Activated T-cell treated with anti-CD3 and anti-CD28 coated beads for 4 hours (primary cell): ENCODE measurements around the gene AQR.
A peak's percentile ranks its signal among the peaks of the same experiment; 100 is the strongest.
"Not testable (repeated sequence)": the region's sequence is repeated elsewhere in the genome, so short reads cannot be mapped to it uniquely, and the experiment has no call there.

Experiments used
- DNase-seq: peaks from one replicate; pipeline ENCODE4 v3.0.0-alpha.2; 2020

AQR gene

DNA sequence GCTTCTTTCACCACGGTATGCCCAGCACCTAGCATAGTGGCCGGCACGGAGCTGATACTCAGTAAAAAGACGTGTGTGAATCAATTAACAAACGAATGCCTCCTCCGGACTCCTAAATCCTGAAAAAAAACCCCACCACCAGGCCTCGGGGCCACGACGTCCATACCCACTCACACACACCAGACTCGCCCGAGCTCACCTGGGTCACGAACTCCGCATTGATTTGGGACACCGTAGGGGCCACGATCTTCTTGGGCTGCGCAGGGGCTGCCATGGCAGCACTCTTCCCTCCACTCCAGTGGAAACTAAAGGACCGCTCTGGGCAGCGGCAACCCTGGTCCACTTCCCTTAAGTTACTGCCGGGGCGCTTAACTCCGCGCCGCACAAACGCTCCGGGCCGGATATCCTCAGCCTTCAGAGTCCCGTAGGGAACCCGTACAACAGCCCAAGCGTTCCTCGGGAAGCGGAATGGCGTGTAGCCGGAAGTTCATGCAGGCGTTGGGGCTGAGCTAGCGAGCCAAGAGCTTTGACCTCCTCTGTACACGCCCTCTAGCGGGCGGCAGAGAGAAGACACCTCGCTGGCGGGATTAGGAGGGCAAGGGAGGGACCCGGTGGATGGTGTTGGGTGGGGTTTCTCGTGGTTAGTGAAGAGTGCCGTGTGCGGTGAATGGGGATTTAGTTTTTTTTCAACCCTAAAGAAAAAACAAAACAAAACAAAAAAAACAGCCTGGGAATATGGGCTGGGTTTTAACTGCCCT is at the start of gene AQR:
AQR (minus strand) TSS at position 403 of the 758 bp plus-strand sequence; CDS start at position 274, 129 bp downstream.
- peak; percentile 82 for DNase-seq

DNA sequence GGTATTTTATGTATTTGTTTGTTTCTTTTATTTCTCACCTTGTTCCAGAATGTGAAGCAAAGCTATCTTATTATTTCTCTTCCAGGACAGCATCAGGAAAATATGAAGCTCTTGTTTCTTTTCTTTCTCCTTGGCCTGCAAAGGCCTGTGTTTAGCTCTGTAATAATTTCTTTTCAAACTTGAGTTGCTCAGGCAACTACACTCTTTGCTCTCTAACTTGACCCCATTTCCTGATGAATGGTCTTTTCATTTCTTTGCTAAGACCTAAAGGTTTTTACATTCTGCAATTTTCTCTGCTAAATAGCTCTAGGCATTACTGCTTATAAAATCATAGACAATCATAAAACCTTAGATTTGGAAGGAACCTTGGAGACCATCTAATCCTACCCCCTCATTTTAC is 44.7 kb upstream of the AQR start:
- no peak for DNase-seq

DNA sequence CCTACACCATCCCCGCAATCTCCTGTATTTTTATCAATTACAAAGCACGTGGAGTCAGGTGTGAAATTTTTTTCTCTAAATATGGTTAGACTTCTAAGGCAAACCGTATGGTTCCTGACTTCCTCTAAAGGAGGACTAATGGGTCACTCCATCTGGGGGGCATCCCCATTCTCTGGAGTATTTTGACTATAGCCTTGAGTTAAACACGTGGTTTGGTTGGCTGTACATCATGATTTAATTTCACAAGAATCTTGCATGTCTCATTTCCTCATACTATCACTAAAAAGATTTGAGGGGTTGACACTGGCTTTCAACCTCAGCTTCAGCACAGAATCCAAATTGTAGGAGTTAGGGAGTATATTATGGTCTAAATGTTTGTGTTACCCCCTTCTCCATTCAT is 43.8 kb upstream of the AQR start:
- DNase-seq: no peak

DNA sequence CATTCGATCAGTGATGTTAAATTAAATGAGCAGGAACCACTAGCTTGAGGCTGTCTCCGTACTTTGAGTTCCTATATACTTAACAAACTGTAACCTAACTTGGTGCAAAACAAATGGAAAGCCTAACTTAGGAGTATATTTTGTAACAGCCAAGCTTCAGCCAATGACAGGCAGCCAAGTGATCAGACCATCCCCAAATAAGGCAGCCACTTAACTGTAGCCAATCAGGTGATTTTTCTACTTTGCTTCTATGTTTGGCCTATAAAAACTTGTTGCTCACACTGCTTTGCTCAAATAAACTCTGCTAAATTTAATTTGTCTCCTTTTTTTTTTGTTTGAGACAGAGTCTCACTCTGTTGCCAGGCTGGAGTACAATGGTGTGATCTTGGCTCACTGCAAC is 37.9 kb upstream of the AQR start:
- DNase-seq: no peak

DNA sequence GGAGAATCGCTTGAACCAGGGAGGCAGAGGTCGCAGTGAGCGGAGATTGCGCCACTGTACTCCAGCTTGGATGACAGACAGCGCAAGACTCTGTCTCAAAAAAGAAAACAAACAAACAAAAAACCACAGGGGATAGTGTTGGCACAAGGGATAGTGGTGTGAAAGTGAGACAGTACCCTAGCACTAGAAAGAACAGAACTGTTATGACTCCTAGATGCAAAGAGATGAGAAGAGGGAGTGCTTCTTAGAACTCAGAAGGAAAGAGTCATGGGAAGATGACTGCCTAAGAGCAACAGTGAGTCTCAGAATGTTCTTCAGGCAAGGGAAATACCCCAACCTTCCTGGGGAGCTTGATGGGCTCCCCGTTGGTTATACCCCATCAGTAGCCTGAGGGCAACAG is 36.4 kb upstream of the AQR start:
- no peak for DNase-seq

DNA sequence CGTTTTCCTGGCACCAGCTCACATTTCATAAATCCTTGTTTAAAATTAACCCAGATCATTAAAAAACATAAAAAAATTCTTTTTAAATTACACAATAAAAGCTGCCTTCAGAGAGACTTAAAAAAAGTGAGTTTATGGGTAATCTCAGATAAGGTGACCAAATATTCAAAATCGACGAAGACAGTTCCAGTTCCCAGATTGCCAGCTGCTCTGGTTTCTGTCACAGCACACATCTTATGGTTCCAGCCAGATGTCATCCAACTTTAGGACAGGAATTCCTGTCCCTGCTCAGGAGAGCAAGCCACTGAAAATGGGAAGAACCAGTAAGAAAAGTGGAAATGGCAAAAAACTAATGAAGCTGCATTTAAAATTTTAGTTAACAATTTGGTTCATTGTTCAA is 34.4 kb upstream of the AQR start:
- no peak for DNase-seq

DNA sequence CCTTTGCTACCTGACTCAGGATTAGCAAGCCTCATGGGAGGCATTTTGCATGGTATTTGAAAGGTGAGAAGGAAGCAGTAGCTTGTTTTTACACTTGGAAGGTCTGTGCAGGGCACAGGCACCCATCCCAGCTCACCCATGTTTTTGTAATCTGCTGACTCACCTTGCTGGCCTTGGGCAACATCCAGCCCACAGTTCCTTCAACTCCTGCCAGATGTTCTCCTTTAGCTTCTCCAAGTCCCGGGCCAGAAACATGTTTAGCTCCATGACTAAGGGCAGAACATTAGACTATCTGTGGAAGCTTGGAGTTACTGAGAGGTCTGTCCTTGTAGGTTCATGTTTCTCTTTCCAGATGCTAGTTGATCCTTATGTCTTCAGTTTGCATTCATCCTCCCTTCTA is 31.0 kb upstream of the AQR start:
- DNase-seq: no peak

DNA sequence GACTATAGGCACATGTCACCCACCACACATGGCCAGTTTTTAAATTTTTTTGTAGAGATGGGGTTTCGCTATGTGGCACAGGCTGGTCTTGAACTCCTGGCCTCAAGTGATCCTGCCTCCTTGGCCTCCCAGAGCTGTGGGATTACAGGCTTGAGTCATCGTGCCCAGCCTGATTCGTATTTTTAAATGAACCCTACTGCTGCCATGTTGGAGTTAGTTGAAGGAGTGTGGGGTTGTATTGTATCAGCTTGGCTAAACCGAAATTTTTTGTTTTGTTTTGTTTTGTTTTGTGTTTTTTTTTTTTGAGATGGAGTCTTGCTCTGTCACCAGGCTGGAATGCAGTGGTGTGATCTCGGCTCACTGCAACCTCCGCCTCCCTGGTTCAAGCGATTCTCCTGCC is 30.4 kb upstream of the AQR start:
- no peak for DNase-seq

DNA sequence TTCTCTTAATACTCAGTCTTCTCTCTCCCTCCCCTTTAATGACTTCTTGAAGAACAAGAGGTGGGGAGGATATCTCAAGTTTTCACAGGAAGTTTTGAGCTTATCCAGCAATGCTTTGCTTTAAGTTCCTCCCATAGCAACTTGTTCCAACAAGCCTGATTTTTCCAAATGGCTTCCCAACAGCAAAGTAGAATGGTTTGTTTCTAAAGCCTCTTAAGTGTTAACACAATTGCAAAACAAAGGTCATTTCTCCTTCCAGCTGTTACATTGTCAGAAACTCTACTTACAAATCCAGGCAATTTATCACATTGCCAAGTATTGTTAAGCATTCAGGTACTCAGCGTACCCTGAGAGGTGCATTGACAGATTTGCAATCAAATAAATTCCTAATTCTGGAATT is 25.4 kb upstream of the AQR start:
- DNase-seq: no peak

DNA sequence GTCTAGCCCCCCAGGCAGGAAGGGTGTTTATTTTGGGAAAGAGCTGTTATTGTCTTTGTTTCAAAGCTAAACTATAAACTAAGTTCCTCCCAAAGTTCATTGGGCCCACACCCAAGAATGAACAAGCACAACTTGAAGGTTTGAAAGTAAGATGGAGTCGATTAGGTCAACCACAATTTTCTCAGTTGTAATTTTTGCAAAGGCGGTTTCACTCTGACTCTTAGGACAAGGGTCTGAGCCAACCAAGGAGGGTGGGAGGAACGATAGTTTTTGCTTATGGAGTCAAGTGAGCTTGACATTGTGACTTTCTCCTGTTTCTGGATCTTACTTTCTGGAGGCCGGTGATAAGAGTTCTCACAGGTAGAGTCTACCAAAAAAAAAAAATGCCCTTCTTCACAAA is 24.3 kb upstream of the AQR start:
- DNase-seq: no peak

DNA sequence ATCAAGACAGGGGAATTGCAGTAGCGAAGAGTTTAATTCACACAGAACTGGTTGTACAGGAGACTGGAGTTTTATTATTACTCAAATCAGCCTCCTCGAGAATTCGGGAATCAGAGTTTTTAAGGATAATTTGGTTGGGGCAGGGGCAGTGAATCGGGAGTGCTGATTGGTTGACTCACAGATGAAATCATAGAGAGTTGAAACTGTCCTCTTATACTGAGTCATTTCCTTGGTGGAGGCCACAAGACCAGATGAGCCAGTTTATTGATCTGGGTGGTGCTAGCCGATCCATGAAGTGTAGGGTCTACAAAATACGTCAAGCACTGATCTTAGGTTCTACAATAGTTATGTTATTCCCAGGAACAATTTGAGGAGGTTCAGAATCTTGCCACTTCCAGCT is 23.9 kb upstream of the AQR start:
- DNase-seq: no peak

GRCh38 chr15:34988027-34988902 is 18.7 kb upstream of the AQR start, which contains the start of gene ZNF770:
Gene ZNF770 (minus strand): TSS chr15:34988287. CDS start chr15:34983434, 4,853 bp downstream.
- peak; percentile 80 for DNase-seq

GRCh38 chr15:34987609-34988026 is 18.1 kb upstream of the AQR start:
- DNase-seq: no peak

- no peak for DNase-seq
These were observed 17.4 kb upstream of the AQR start for GRCh38 chr15:34986771-34987480.

GRCh38 chr15:34986326-34986725 is 16.8 kb upstream of the AQR start:
- DNase-seq: no peak

GRCh38 chr15:34984889-34985630 is 15.5 kb upstream of the AQR start:
- DNase-seq: no peak

DNA sequence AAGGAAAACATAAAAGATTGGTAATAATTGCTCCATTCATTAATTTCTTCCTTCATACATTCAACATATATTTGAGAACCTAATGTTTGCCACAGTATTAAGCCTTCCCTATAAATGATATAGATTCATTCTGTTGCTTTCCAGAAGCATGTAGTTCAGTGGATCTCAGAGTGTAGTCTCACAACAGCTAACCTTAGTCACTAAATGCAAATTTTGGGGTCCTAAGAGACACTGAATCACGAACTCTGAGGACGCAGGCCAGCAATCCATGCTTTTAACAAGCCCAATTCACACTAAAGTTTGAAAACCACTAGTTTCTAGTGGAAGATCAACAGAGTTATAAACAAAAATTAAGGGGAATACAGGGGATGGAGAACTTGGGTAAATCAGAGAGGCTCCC is 7.2 kb upstream of the AQR start:
- no peak for DNase-seq

DNA sequence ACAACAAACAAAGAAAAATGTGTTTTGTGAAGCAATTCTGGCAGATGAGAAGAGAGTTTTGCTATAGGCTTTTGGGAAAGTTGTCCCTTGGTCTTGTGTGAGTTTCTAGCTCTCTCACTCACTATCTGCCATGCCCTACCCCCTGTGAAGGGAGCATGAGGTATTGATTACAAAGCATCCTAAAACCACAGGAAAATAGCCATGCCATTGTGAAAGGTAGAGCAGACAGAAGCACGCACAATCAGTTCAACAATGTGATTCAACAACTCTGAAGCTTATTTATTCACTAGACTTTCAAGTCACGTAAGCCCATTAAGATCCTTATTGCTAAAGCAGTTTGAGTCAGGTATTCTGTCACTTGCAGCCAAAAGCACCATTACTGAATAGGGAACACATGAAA is 6.5 kb upstream of the AQR start:
- DNase-seq: no peak

DNA sequence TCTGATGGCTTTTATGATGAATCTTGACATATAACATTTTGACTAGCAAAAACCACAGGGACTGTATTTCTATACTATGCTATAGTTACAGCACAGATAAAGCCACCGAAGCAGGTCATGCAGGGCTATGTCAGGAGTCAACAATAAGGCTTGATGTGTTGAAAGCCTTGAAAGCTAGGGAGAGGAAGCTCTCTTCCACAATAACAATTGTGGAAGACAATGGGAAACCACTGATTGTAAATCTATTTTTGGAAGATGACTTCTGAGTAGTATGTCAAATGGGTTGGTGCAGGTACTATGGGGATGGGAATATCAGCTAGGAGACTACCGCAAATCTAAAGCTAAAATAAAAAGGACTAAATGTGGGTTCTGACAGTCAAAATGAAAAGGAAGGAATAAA is 4.0 kb upstream of the AQR start:
- DNase-seq: no peak

DNA sequence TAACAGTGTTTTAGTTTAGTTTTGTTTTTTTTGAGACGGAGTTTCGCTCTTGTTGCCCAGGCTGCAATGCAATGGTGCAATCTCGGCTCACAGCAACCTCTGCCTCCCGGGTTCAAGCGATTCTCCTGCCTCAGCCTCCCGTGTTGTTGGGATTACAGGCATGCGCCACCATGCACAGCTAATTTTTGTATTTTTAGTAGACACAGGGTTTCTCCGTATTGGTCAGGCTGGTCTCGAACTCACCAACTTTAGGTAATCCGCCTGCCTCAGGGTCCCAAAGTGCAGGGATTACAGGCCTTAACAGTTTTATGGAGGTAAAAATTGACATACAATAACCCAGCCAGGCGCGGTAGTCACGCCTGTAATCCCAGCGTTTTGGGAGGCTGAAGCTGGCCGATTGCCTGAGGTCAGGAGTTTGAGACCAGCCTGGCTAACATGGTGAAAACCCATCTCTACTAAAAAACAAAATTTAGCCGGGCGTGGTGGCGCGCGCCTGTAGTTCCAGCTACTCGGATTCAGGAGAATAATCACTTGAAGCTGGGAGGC is 629 bp upstream of the AQR start:
- not testable (repeated sequence) for DNase-seq

DNA sequence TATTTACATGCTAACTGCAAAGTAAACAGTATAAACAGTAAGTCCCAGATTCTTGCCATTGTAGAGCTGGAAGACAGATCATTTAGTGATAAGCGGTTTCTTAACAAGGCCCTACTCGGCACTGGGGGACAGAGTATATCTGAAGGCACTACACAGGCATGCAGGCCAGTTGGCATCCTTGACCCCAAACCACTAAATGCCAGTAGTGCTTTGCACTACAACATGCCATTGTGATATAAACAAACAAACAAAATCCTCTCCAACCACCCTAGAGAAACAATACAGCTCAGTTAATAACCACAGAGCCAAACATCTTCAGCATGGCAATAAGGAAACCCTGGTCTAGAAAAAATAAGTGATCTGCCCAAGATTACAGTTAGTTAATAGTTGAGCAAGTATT is 5.3 kb downstream of the AQR start:
- no peak for DNase-seq

- no peak for DNase-seq
These were observed 15.7 kb downstream of the AQR start for GRCh38 chr15:34953851-34954250.

GRCh38 chr15:34952481-34952880 is 17.1 kb downstream of the AQR start:
- no peak for DNase-seq
